A549 treated with DMSO at 1 μM for 4 hours (cell line): ENCODE measurements around the gene FAM240A. TPM values are rescaled to one million over a fixed set of nuclear protein-coding genes. Genes with fewer than 3 reads are reported as not detected.

Experiments
- total RNA-seq: library from RNA; stranded (reverse); fragments of 200-300 nt; extraction: Qiagen RNA extraction; gene quantifications from 5 replicates; pipeline ENCODE4 v1.2.3, GENCODE V29; 2022; ENCODE audit warnings: low read depth

The FAM240A gene
- total RNA-seq, result not detected in 5 replicates

DNA sequence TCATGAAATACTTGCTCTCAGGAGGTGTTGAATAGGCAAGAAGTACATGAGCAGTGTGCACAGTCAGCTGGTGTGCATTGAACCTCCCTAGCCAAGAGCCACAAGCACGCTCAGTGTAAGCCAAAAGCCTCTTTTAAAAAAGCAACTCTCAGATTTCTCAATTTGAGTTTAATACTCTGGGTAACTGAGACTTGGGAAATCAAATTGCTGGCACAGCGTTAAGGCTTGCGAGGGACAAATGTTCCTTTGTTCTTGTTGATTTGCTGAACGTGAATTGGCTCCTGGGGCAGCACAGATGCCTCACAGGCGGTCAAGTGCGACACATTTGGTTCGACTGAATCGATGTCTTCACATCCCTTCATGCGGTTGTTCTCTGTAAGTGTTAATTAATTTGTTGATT lies at the start of gene FAM240A:
Gene FAM240A, plus strand, starts transcription at position 202 of the 400 bp plus-strand sequence. Its CDS starts 159 bp downstream, at position 361.

GRCh38 chr3:46566040-46566641 lies 46.2 kb upstream of the FAM240A start, which contains the start of gene LRRC2:
Gene LRRC2 (minus strand): TSS chr3:46566302. CDS start chr3:46551591, 14,711 bp downstream.

Other genes starting within 250 kb of the FAM240A start
- gene CCR5, start 241.6 kb upstream of the FAM240A start, total RNA-seq, result not detected in 5 replicates
- 0.15 to 0.38 TPM (median 0.17 TPM) in 5 replicates for gene CCRL2, start 205.3 kb upstream of the FAM240A start, total RNA-seq
- gene LTF, start 147.6 kb upstream of the FAM240A start, total RNA-seq, result not detected in 5 replicates
- gene RTP3, start 114.5 kb upstream of the FAM240A start, total RNA-seq, result not detected in 5 replicates
- 0.04 TPM in 1 of 5 replicates, not detected in the others for gene LRRC2, start 46.2 kb upstream of the FAM240A start, total RNA-seq
- 6.1 to 7.2 TPM (median 6.8 TPM) in 5 replicates for gene ALS2CL, start 81.2 kb downstream of the FAM240A start, total RNA-seq
- gene TMIE, start 88.9 kb downstream of the FAM240A start, total RNA-seq, result 0.07 to 0.30 TPM (median 0.16 TPM) in 5 replicates
- gene PRSS50, start 105.3 kb downstream of the FAM240A start, total RNA-seq, result not detected in 5 replicates